NCI-H1105 treated with DMSO at 0.1 percent for 48 hours (cell line): Measurements from ENCODE around the gene ATP6V0A1.
A peak's percentile ranks its signal among the peaks of the same experiment; 100 is the strongest.

ENCODE experiments used
- DNase-seq: peaks from one replicate; lab custom pipeline; 2025; lab: John Stamatoyannopoulos, UW

Gene ATP6V0A1

GRCh38 chr17:42562388-42563142, 103.9 kb downstream of the ATP6V0A1 start:
- no peak for DNase-seq

GRCh38 chr17:42563143-42563509, 104.4 kb downstream of the ATP6V0A1 start:
- no peak for DNase-seq

GRCh38 chr17:42563543-42563942, 104.9 kb downstream of the ATP6V0A1 start:
- DNase-seq = peak; percentile 13

- DNase-seq = no peak
Observed at GRCh38 chr17:42563950-42564349, 105.3 kb downstream of the ATP6V0A1 start.

GRCh38 chr17:42564815-42565522, 106.3 kb downstream of the ATP6V0A1 start:
- no peak for DNase-seq

DNA sequence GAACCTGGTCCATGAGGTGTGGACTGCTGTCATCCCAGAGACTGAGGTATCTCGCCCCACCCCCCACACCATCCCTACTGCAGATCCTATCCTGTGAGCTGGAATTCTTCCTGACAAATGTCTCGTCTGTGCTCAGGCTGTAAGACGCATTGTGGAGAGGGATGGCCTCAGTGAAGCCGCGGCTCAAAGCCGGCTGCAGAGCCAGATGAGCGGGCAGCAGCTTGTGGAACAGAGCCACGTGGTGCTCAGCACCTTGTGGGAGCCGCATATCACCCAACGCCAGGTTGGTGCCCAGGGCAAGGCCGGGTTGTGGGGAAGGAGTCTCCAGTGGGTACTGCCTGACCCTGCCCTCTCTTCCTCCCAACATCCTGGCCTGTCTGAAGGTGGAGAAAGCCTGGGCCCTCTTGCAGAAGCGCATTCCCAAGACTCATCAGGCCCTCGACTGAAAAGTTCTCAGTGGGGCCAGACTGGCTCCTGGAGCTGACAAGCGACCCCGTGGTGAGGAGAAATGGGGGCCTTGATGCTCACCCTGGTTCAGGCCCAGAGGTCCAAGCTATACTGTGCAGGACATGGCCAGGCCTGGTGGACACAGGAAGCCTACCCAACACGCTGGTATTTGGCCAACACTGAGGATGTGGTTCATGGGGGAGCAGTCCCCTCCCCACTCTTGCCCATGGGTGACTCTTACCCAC, 107.0 kb downstream of the ATP6V0A1 start:
- DNase-seq = no peak

GRCh38 chr17:42566215-42566882, 107.7 kb downstream of the ATP6V0A1 start:
- DNase-seq = no peak

- peak; percentile 87 for DNase-seq
Observed at GRCh38 chr17:42566883-42567573, 108.3 kb downstream of the ATP6V0A1 start, which contains the start of gene MLX. MLX (plus strand) TSS chr17:42567100; CDS start chr17:42567125, 25 bp downstream.

DNA sequence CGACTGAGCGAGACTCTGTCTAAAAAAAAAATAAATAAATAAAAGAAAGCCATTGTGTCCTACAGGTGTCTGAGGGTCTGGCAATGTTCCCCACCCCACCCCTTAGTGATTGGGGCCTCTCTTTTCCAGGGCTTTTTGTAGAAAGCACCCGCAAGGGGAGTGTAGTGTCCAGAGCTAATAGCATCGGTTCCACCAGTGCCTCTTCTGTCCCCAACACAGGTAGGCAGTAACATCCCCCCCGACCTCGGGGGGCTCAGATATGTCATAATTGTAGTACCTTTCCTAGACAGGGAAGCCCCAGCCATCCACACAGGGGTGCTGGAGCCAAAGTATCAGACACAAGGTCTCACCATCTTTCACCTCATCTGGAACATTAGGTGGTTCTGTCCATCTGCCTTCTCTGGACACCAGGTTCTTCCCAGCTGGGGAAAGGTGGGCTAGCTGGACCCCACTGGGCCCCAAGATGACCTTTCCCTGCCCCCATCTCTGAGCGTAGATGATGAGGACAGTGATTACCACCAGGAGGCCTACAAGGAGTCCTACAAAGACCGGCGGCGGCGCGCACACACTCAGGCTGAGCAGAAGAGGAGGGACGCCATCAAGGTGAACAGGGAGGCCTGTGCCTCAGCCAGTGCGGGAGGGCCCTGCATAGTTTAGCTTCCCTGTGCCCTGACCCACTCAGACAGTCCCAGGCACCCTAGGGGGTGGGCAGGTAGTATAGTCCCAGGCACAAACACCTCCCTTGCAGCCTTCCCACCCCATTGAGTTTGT, 109.8 kb downstream of the ATP6V0A1 start:
- no peak for DNase-seq

- DNase-seq = no peak
Observed at GRCh38 chr17:42571435-42572225, 113.0 kb downstream of the ATP6V0A1 start.
